ENCODE measurements around the gene ADGRV1.

DNA sequence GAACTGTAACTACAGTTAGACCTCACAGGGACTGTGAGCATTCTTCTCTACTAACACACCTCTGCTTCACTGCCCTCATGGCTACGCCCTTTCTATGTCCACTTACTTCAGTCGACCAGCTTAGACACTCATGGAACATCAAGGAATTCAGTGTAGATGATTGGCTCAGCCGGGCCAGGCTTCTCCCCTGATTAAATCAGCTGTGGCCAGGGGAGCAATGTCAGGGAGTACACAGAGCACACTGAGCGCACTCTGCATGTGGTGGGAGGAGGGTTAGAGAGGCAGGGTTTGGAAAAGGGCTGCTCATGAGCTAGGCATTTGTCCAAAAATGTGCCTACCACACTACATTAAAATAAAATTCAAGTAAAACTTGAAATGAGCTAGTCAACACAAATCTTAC is 424.0 kb downstream of the ADGRV1 start:
- TF ChIP-seq POLR2AphosphoS5 (IDR thresholded peaks at IDR 0.05; ENCODE audit: insufficient read depth, low read depth, low read length), result no peak
- TF ChIP-seq POLR2A (IDR thresholded peaks at IDR 0.05; ENCODE audit: low read depth, low read length), result no peak
- TF ChIP-seq, protein P1, sequence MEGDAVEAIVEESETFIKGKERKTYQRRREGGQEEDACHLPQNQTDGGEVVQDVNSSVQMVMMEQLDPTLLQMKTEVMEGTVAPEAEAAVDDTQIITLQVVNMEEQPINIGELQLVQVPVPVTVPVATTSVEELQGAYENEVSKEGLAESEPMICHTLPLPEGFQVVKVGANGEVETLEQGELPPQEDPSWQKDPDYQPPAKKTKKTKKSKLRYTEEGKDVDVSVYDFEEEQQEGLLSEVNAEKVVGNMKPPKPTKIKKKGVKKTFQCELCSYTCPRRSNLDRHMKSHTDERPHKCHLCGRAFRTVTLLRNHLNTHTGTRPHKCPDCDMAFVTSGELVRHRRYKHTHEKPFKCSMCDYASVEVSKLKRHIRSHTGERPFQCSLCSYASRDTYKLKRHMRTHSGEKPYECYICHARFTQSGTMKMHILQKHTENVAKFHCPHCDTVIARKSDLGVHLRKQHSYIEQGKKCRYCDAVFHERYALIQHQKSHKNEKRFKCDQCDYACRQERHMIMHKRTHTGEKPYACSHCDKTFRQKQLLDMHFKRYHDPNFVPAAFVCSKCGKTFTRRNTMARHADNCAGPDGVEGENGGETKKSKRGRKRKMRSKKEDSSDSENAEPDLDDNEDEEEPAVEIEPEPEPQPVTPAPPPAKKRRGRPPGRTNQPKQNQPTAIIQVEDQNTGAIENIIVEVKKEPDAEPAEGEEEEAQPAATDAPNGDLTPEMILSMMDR (IDR thresholded peaks at IDR 0.05; ENCODE audit: extremely low read depth in 1 of 2, insufficient read depth in 1 of 2, low read depth in 1 of 2, low read length in 2 of 2), result no peak
- TF ChIP-seq JUN (IDR thresholded peaks at IDR 0.05; ENCODE audit: borderline replicate concordance, insufficient read depth, insufficient read length, low read depth), result no peak
- no peak for TF ChIP-seq MYC (IDR thresholded peaks at IDR 0.05; ENCODE audit: low read depth, low read length)
